H4 (cell line): ENCODE results near the gene TMPRSS5. TPM values are rescaled to one million over a fixed set of nuclear protein-coding genes. Genes with fewer than 3 reads are reported as not detected.

Source experiments
- total RNA-seq: library from RNA; depleted of rRNA; stranded (reverse); fragments of >200 nt; shearing (Covaris generic); gene quantifications from 2 replicates; pipeline ENCODE4 v1.2.3, GENCODE V29; 2014; rRNA removed

TMPRSS5 gene
- total RNA-seq, 1 experiment from 2014 or later, result not detected

Other genes with a start within 250 kb of the TMPRSS5 start
- gene DRD2, start 230.9 kb downstream of the TMPRSS5 start, total RNA-seq, result 0.55 and 1.6 TPM in 2 replicates
- gene ZW10, start 67.4 kb upstream of the TMPRSS5 start, total RNA-seq, result 31.0 and 35.1 TPM in 2 replicates
- not detected in 2 replicates for gene CLDN25, start 73.5 kb upstream of the TMPRSS5 start, total RNA-seq
- 20.5 and 32.0 TPM in 2 replicates for gene USP28, start 169.3 kb upstream of the TMPRSS5 start, total RNA-seq
- not detected in 2 replicates for gene HTR3B, start 198.5 kb upstream of the TMPRSS5 start, total RNA-seq